Upper lobe of left lung (tissue), 4 donors: ENCODE results near the gene LIM2.

Source experiments
- POLR2AphosphoS5 ChIP-seq, 2 donors: sonication (generic); formaldehyde crosslinking; IDR thresholded peaks; one replicate each; pipeline ENCODE4 v1.5.1; 2017; ENCODE audit warnings: antibody characterized with exemption in 2 of 2
- TF ChIP-seq, protein P1 (sequence below), 6 experiments: fragments of 450-650 bp in 4 of 6; fragments of 200-600 bp in 2 of 6; sonication (generic) in 2 of 6; IDR thresholded peaks; one replicate each; pipeline ENCODE4 v1.5.1; 2016 to 2019; ENCODE audit warnings: antibody characterized with exemption in 6 of 6

DNA sequence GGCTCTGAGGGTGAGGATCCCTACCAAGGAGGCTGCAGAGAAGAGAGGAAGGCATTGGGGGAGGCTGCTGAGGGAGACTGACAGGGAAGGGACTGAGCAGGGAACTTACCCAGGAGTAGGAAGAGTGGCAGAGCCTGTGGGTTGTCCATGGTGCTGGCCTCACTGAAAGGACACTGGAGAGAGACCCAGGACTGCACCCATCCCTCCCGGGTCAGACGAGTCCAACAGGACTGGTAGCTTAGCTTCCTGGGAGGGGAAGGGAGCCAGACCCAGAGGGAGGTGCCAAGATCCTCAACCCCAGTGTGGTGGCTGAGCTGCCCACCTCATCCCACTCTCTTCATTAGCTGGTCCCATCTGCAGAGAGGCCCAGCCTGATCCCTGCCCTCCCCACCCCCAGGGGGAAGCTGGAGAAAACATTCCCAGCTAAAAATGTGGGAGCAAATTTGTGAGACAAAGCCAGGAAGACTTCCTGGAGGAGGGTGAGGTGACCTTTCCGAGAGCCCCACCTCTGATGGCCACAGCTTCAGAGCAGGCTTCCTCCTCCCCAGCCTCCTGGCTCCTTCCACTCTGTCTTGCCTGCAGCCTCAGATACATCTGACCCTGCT is 45.7 kb downstream of the LIM2 start, which contains the start of gene VSIG10L:
- TF ChIP-seq, protein P1, sequence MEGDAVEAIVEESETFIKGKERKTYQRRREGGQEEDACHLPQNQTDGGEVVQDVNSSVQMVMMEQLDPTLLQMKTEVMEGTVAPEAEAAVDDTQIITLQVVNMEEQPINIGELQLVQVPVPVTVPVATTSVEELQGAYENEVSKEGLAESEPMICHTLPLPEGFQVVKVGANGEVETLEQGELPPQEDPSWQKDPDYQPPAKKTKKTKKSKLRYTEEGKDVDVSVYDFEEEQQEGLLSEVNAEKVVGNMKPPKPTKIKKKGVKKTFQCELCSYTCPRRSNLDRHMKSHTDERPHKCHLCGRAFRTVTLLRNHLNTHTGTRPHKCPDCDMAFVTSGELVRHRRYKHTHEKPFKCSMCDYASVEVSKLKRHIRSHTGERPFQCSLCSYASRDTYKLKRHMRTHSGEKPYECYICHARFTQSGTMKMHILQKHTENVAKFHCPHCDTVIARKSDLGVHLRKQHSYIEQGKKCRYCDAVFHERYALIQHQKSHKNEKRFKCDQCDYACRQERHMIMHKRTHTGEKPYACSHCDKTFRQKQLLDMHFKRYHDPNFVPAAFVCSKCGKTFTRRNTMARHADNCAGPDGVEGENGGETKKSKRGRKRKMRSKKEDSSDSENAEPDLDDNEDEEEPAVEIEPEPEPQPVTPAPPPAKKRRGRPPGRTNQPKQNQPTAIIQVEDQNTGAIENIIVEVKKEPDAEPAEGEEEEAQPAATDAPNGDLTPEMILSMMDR (IDR thresholded peaks at IDR 0.05), result no peak
- TF ChIP-seq POLR2AphosphoS5 (IDR thresholded peaks at IDR 0.05), result no peak
